Breast epithelium (tissue), 3 donors: ENCODE measurements around the gene TTLL11.

Experiments used
- POLR2A ChIP-seq: fragments of 450-650 bp; IDR thresholded peaks from one replicate; pipeline ENCODE4 v1.6.1; 2016; ENCODE audit warnings: antibody characterized with exemption, mild to moderate bottlenecking, moderate library complexity
- POLR2AphosphoS5 ChIP-seq, 3 donors: sonication (generic); formaldehyde crosslinking; IDR thresholded peaks; one replicate each; pipeline ENCODE4 v1.6.1; 2017; ENCODE audit warnings: antibody characterized with exemption in 3 of 3
- TF ChIP-seq, protein P1 (sequence below), 3 donors: fragments of 450-650 bp; IDR thresholded peaks; one replicate each; pipeline ENCODE4 v1.5.1; 2016 to 2017; ENCODE audit warnings: antibody characterized with exemption in 3 of 3, mild to moderate bottlenecking in 3 of 3, moderate library complexity in 3 of 3

DNA sequence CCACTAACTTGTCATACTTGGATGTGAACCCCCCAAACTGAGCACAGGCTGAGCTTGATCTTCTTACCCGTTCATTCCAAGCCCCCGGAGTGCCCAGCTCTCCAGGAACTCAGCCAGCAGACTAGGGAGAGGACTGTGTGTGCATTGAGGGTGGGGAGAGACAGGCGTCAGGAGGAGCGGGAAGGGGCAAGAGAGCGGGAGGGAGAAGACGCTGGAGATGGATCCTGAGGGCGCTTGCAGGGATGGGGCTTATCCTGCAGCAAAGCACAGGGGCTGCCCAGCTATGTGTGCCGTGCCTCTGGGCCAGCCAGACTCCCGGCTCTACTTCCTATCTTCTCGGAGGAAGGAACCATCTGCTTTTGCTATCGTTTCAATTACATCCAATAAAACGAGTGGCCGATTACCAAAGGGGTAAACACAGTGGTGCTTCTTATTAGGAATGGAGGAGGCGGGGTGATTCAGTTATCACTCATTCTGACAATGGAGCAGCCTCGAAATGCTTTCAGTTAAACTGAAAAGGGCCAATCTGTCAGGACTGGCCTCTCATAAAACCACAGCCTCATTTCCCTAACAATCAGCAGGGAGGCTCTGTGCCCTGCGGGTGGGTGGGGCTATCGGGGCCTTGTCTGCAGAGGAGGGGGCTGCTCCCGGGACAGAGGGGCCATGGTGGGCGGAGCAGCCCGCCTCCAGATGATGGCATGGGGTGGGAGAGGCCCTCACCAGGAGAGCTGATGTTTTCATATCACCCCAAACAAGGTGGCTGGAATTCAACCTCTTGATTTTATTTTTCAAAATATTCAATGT is 273.5 kb downstream of the TTLL11 start:
- TF ChIP-seq, protein P1, sequence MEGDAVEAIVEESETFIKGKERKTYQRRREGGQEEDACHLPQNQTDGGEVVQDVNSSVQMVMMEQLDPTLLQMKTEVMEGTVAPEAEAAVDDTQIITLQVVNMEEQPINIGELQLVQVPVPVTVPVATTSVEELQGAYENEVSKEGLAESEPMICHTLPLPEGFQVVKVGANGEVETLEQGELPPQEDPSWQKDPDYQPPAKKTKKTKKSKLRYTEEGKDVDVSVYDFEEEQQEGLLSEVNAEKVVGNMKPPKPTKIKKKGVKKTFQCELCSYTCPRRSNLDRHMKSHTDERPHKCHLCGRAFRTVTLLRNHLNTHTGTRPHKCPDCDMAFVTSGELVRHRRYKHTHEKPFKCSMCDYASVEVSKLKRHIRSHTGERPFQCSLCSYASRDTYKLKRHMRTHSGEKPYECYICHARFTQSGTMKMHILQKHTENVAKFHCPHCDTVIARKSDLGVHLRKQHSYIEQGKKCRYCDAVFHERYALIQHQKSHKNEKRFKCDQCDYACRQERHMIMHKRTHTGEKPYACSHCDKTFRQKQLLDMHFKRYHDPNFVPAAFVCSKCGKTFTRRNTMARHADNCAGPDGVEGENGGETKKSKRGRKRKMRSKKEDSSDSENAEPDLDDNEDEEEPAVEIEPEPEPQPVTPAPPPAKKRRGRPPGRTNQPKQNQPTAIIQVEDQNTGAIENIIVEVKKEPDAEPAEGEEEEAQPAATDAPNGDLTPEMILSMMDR (IDR thresholded peaks at IDR 0.05), result no peak
- no peak for TF ChIP-seq POLR2A
- no peak for TF ChIP-seq POLR2AphosphoS5 (IDR thresholded peaks at IDR 0.05)
